Neural progenitor cell (in vitro differentiated cells): ENCODE data around the gene CDK13.

Experiments
- CTCF ChIP-seq: fragments of 200-600 bp; sonication (generic); IDR thresholded peaks from 2 replicates; pipeline ENCODE4 v1.5.1; 2017; ENCODE audit warnings: antibody characterized with exemption, mild to moderate bottlenecking
- EZH2phosphoT487 ChIP-seq: fragments of 200-600 bp; sonication (generic); IDR thresholded peaks from 2 replicates; pipeline ENCODE4 v1.6.1; 2017; ENCODE audit warnings: antibody characterized with exemption

- TF ChIP-seq CTCF (no peak), EZH2phosphoT487 (no peak)
Measured at GRCh38 chr7:39921506-39922175, 28.4 kb upstream of the CDK13 start.
